ENCODE measurements around the gene ZSCAN29.
"Not testable (repeated sequence)": the region's sequence is repeated elsewhere in the genome, so short reads cannot be mapped to it uniquely, and the experiment has no call there.

The ZSCAN29 gene

DNA sequence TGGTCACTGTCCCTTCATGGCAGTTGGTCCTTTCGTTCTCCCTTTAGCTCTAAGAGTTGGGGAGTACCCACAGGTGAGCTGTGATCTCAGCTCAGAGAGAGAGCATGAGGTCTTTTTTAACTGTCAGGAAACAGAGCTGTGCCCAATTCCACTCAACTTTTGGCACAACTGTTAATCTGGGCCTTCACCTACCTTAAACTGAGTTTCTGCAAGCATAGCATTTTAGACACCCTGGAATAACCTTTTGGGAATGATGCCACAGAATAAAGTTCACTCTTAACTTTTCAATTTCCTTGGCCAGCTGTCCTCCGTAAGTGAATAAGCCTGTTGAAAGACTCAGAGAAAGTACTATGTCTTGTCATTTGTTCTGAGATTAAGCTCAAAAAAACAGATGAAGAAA lies 36.0 kb upstream of the ZSCAN29 start:
- DNase-seq (ENCODE audit: low read depth), result no peak
- in situ Hi-C loops (cut with HindIII; ENCODE audit: low sequenced_read_pairs), result no loop called here
- TF ChIP-seq, protein P1, sequence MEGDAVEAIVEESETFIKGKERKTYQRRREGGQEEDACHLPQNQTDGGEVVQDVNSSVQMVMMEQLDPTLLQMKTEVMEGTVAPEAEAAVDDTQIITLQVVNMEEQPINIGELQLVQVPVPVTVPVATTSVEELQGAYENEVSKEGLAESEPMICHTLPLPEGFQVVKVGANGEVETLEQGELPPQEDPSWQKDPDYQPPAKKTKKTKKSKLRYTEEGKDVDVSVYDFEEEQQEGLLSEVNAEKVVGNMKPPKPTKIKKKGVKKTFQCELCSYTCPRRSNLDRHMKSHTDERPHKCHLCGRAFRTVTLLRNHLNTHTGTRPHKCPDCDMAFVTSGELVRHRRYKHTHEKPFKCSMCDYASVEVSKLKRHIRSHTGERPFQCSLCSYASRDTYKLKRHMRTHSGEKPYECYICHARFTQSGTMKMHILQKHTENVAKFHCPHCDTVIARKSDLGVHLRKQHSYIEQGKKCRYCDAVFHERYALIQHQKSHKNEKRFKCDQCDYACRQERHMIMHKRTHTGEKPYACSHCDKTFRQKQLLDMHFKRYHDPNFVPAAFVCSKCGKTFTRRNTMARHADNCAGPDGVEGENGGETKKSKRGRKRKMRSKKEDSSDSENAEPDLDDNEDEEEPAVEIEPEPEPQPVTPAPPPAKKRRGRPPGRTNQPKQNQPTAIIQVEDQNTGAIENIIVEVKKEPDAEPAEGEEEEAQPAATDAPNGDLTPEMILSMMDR (IDR thresholded peaks at IDR 0.05; ENCODE audit: low read depth, low read length, missing control alignments), result no peak

DNA sequence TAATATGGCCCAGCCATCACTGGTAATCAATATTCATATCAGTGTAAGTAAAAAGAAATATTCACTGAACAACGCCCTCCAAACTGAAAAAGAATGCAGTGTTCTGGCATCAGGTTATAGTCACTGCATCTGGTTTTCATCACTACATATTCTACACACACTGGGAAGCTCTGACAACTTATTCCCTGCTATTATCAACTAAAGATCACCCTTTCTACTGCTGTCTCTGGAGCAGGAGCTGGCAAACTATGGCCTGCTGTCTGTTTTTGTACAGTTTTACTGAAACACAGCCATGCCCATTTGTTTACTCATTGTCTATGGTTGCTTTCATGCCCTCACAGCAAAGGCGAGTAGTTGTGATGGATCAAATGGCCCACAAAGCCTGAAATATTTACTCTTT lies 35.3 kb upstream of the ZSCAN29 start:
- no peak overlapping the region for H3K4me3 ChIP-seq (ENCODE audit: low read depth, low read length)
- no peak for DNase-seq (ENCODE audit: low read depth)
- TF ChIP-seq, protein P1 (IDR thresholded peaks at IDR 0.05; ENCODE audit: low read depth, low read length, missing control alignments), result no peak
- in situ Hi-C loops (cut with HindIII; ENCODE audit: low sequenced_read_pairs), result no loop called here

More for the DNA sequence above, 36.0 kb upstream of the ZSCAN29 start:
- no peak overlapping the region for H3K4me3 ChIP-seq (ENCODE audit: low read depth, low read length)

DNA sequence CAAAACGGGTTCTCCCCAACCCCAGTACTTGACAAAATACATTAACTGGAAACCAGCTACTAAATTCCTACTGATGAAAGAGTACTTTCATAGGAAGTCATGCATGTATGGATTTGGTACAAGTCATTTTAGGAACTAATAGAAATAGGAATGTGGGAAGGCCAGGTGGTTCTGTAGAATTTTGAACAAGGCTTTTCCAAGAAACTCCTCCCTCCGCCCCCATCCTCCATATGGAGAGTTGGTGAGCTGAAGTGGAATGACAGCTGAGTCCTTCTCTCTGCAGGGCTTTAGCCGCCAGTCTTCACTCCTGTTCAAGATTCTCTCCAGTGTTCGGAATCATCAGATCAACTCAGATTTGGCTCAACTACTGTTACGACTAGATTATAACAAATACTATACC lies 33.3 kb upstream of the ZSCAN29 start:
- TF ChIP-seq, protein P1 (IDR thresholded peaks at IDR 0.05; ENCODE audit: low read depth, low read length, missing control alignments), result no peak
- H3K4me3 ChIP-seq (ENCODE audit: low read depth, low read length), result no peak overlapping the region
- no peak for DNase-seq (ENCODE audit: low read depth)
- in situ Hi-C loops (cut with HindIII; ENCODE audit: low sequenced_read_pairs), result no loop called here

DNA sequence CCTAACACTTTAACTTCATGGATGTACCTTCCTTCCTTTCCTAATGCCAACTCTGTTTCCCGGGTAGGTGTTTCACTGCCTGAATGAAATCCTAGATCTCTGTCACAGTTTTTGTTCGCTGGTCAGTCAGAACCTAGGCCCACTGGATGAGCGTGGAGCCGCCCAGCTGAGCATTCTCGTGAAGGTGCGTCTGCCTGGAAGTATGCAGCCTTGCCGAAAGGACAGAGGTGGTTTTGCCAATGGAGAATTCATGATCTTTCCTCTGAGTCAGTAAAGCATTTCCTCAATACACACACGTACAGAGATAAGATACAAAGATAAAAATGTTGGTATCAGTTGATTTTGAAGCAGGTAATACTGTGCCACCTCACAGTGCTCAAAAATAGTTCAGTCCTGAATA lies 32.8 kb upstream of the ZSCAN29 start:
- TF ChIP-seq, protein P1 (IDR thresholded peaks at IDR 0.05; ENCODE audit: low read depth, low read length, missing control alignments), result no peak
- in situ Hi-C loops (cut with HindIII; ENCODE audit: low sequenced_read_pairs), result no loop called here
- no peak overlapping the region for H3K4me3 ChIP-seq (ENCODE audit: low read depth, low read length)
- DNase-seq (ENCODE audit: low read depth), result no peak

DNA sequence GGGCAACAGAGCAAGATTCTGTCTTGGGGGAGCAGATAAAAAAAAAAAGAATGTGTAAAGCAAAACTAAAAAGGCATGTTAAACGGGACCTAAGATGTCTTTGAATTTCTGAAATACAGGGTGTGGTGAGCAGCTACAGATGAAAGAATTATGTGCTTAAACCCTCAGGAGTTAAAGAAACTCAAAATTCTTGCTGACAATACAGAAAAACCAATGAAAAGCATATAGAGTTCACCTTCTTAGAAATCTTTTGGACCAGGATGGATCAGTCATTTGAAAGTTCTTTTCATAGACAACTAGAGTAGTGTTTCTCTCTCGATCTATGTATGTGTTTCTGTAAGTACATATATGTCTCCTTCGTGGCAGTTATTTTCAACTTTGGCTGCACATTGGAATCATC lies 31.4 kb upstream of the ZSCAN29 start:
- in situ Hi-C loops (cut with HindIII; ENCODE audit: low sequenced_read_pairs), result no loop called here
- H3K4me3 ChIP-seq (ENCODE audit: low read depth, low read length), result no peak overlapping the region
- TF ChIP-seq, protein P1 (IDR thresholded peaks at IDR 0.05; ENCODE audit: low read depth, low read length, missing control alignments), result no peak
- no peak for DNase-seq (ENCODE audit: low read depth)

DNA sequence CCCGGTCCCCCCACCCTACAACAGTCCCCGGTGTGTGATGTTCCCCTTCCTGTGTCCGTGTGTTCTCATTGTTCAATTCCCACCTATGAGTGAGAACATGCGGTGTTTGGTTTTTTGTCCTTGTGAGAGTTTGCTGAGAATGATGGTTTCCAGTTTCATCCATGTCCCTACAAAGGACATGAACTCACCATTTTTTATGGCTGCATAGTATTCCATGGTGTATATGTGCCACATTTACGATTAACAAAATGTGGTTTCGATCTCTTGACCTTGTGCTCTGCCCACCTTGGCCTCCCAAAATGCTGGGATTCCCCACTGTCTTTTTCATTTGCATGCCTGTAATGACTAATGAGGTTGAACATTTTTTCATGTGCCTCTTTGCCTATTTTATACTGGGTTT lies 22.7 kb upstream of the ZSCAN29 start:
- H3K4me3 ChIP-seq (ENCODE audit: low read depth, low read length); DNase-seq (ENCODE audit: low read depth); in situ Hi-C loops (cut with HindIII; ENCODE audit: low sequenced_read_pairs): not testable (repeated sequence)

DNA sequence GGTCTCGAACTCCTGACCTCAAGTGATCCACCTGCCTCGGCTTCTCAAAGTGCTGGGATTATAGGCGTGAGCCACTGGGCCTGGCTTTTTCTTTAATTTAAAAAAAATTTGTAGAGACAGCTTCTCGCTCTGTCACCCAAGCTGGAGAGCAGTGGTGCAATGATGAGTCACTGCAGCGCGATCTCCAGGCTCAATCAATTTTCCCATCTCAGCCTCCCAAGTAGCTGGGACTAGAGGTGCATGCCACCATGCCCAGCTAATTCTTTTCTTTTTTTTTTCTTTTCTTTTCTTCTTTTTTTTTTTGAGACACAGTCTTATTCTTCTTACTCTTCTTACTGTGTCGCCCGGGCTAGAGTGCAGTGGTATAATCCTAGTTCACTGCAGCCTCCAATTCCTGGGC lies 19.9 kb upstream of the ZSCAN29 start:
- no peak for DNase-seq (ENCODE audit: low read depth)
- in situ Hi-C loops (cut with HindIII; ENCODE audit: low sequenced_read_pairs), result no loop called here
- TF ChIP-seq, protein P1 (IDR thresholded peaks at IDR 0.05; ENCODE audit: low read depth, low read length, missing control alignments), result no peak
- H3K4me3 ChIP-seq (ENCODE audit: low read depth, low read length), result no peak overlapping the region
